ENCODE data around the gene PRKRA.
A peak's percentile ranks its signal among the peaks of the same experiment; 100 is the strongest.
"Not testable (repeated sequence)": the region's sequence is repeated elsewhere in the genome, so short reads cannot be mapped to it uniquely, and the experiment has no call there.

The PRKRA gene

GRCh38 chr2:178450774-178451525 is at the start of gene PRKRA, which contains the start of gene PJVK:
Gene PRKRA (minus strand): TSS chr2:178451175. CDS start chr2:178451030, 145 bp downstream.
Gene PJVK (plus strand): TSS chr2:178451378. CDS start chr2:178453410, 2,032 bp downstream.
- DNase-seq: peak; percentile 96

GRCh38 chr2:178499640-178500039 is 48.7 kb upstream of the PRKRA start:
- no peak for DNase-seq

GRCh38 chr2:178498137-178498536 is 47.2 kb upstream of the PRKRA start:
- DNase-seq: no peak

GRCh38 chr2:178496049-178496448 is 45.1 kb upstream of the PRKRA start:
- DNase-seq: no peak

- DNase-seq: no peak
These were observed 40.6 kb upstream of the PRKRA start for GRCh38 chr2:178491612-178492011.

GRCh38 chr2:178485356-178485755 is 34.4 kb upstream of the PRKRA start:
- DNase-seq: no peak

- DNase-seq: no peak
These were observed 33.5 kb upstream of the PRKRA start for GRCh38 chr2:178484245-178485041.

GRCh38 chr2:178482437-178482836 is 31.5 kb upstream of the PRKRA start:
- DNase-seq: no peak

- peak; percentile 89 for DNase-seq
These were observed 29.5 kb upstream of the PRKRA start, which contains the start of gene PLEKHA3 for GRCh38 chr2:178480227-178481181. Gene PLEKHA3 (plus strand): TSS chr2:178480457. CDS start chr2:178480870, 413 bp downstream.

GRCh38 chr2:178479758-178480226 is 28.8 kb upstream of the PRKRA start:
- no peak for DNase-seq

- no peak for DNase-seq
These were observed 28.3 kb upstream of the PRKRA start for GRCh38 chr2:178479275-178479616.

- peak; percentile 85 for DNase-seq
These were observed 27.7 kb upstream of the PRKRA start, which contains the start of gene FKBP7 for GRCh38 chr2:178478439-178479274. Gene FKBP7 (minus strand): TSS chr2:178478600. CDS start chr2:178478499, 101 bp downstream.

GRCh38 chr2:178478130-178478438 is 27.1 kb upstream of the PRKRA start:
- DNase-seq: peak; percentile 17

- DNase-seq: no peak
These were observed 26.6 kb upstream of the PRKRA start for GRCh38 chr2:178477443-178478129.

GRCh38 chr2:178476477-178476876 is 25.5 kb upstream of the PRKRA start:
- no peak for DNase-seq

- no peak for DNase-seq
These were observed 23.6 kb upstream of the PRKRA start for GRCh38 chr2:178474560-178474959.

GRCh38 chr2:178473931-178474330 is 23.0 kb upstream of the PRKRA start:
- no peak for DNase-seq

GRCh38 chr2:178473373-178473772 is 22.4 kb upstream of the PRKRA start:
- DNase-seq: no peak

GRCh38 chr2:178471313-178471712 is 20.3 kb upstream of the PRKRA start:
- not testable (repeated sequence) for DNase-seq

- DNase-seq: no peak
These were observed 18.4 kb upstream of the PRKRA start for GRCh38 chr2:178469219-178469849.

All from stimulated activated CD4-positive, alpha-beta T cell treated with anti-CD3 and anti-CD28 coated beads, Interleukin-15, amount 100 ng/mL, for 24 hours (primary cell).